ENCODE data around the gene EXOC6. TPM values are rescaled to one million over a fixed set of nuclear protein-coding genes. Genes with fewer than 3 reads are reported as not detected.

Gene EXOC6
- total and polyA plus RNA-seq, 4 experiments from 2014 or later = 4.3 to 11.4 (median 10.9) TPM

DNA sequence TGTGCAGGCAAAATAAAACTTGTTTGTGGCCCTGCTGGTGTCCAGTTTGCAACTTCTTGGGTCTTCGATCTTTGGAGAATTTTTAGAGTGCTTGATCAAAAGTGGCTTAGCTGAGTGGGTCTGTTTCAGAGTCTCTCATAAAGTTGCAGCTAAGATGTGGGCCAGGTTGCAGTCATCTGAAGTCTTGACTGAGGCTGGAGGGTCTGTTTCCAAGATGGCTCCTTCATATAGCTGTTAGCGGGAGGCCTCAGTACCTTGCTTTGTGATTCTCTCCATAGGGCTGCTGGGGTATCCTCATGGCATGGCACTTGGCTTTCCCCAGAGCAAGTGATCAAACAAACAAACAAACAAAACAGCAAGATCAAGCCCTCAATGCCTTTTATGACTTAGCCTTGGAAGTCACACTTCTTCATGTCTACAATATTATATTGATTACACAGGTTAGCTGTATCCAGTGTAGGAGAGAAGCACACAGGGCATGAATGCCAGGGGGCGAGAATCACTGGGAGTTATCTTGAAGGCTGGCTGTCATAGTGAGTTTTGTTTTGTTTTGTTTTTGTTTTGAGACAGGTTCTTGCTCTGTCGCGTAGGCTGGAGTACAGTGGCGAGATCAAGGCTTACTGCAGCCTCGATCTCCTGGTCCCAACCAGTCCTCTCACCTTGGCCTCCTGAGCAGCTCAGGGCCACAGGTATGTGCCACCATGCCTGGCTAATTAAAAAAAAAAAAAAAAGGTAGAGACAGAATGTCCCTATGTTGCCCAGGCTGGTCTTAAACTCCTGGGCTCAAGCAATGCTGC lies 235.6 kb downstream of the EXOC6 start:
- Mint-ChIP-seq H3K9me3 (peaks cover 0 to 2% (median 0%) of the 10 kb centered on the region in 8 donors), H3K27me3 (peaks cover 14 to 29% of the 10 kb centered on the region in 2 donors), H3K27ac (no peak overlapping the region), H3K4me1 (peaks cover 2 to 5% (median 3%) of the 10 kb centered on the region in 4 donors), H3K36me3 (no peaks in the 10 kb centered on the region), H3K4me3 (no peak overlapping the region)
- Histone ChIP-seq H3K27ac (ENCODE audit: low read depth, low read length) (no peak overlapping the region), H3K9me3 (ENCODE audit: control insufficient read depth in 1 of 2, low read length in 2 of 2) (no peaks in the 10 kb centered on the region), H3K27me3 (ENCODE audit: insufficient read depth, low read length) (no peaks in the 10 kb centered on the region), H3K4me3 (ENCODE audit: low read length in 2 of 2) (no peak overlapping the region), H3K4me1 (ENCODE audit: insufficient read depth, low read length) (no peaks in the 10 kb centered on the region), H3K36me3 (ENCODE audit: insufficient read depth, low read length) (no peaks in the 10 kb centered on the region)
- ChIA-PET POLR2A (ENCODE audit: partially characterized antibody) (no interaction called here), CTCF (ENCODE audit: partially characterized antibody) (interaction anchor here (1.0 kb wide), 1 partner anchor 267 kb away, joined by 4 read pairs; no protein-coding TSS in a partner anchor)
- no peak for DNase-seq
- intact Hi-C loops (cut with micrococcal nuclease) = no loop called here

DNA sequence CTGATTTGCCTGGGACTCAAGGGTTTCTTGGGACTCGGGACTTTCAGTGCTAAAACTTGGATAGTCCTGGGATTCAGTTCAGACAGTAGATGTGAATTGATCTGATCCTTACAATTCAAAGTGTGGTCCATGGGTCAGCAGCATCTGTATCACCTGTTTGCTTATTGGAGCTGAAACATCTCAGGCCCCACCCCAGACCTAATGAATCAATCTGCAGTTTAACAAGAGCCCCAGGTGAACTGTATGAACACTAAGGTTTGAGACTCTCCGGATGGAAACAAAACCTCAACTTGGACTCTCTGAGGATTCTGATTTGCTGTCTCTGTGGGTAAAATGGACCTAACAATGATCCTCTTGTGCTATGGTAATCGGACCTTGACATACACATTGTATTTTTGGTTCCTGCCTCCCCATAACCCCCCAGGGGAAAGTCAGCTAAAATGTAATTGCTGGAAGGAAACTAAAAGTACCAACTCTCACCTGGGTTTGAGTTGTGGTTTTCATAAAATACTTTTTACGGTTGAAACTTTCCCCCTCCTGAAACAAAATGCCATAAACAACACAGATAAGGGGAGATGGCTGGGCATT lies 237.0 kb downstream of the EXOC6 start:
- Mint-ChIP-seq H3K4me1 (peaks cover 0 to under 1% (median 0%) of the 10 kb centered on the region in 4 donors), H3K27me3 (peaks cover 8 to 21% of the 10 kb centered on the region in 2 donors), H3K9me3 (peaks cover 0 to 2% (median 0%) of the 10 kb centered on the region in 8 donors), H3K36me3 (no peaks in the 10 kb centered on the region), H3K27ac (no peak overlapping the region), H3K4me3 (no peak overlapping the region)
- DNase-seq = no peak
- no peaks in the 10 kb centered on the region for H3K4me1 ChIP-seq (ENCODE audit: insufficient read depth, low read length)
- intact Hi-C loops (cut with micrococcal nuclease) = no loop called here
- no peaks in the 10 kb centered on the region for H3K27me3 ChIP-seq (ENCODE audit: insufficient read depth, low read length)
- no peaks in the 10 kb centered on the region for H3K36me3 ChIP-seq (ENCODE audit: insufficient read depth, low read length)
- H3K4me3 ChIP-seq (ENCODE audit: low read length in 2 of 2) = no peak overlapping the region
- CTCF ChIA-PET (ENCODE audit: partially characterized antibody) = interaction anchor here (0.8 to 1.3 kb wide), 2 partner anchors 9 to 30 kb away, joined by 3 read pairs; no protein-coding TSS in a partner anchor
- no peak overlapping the region for H3K27ac ChIP-seq (ENCODE audit: low read depth, low read length)
- POLR2A ChIA-PET (ENCODE audit: partially characterized antibody) = no interaction called here
- H3K9me3 ChIP-seq (ENCODE audit: control insufficient read depth in 1 of 2, low read length in 2 of 2) = no peaks in the 10 kb centered on the region

DNA sequence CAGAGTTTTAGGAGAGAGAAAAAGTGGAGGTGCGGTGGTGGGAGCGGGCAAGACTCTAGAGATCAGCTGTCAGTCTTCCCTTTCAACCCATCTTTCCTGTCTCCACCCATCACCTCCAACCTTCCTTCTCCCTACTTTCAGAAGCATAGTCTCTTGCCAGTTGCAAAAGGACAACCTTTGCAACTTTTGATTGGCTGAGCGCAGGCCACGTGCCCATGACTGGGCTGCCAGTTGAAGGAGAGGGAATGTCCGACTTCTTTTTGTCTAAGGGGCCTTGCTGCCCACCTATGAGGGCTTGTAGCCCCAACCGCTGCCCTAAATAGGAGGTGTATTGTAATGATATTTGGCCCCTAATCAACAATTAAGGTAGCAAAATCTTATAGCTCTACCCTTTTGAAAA lies 238.0 kb downstream of the EXOC6 start:
- ChIA-PET CTCF (ENCODE audit: partially characterized antibody) (interaction anchor here (1.6 to 2.1 kb wide), 2 partner anchors 10 to 201 kb away, joined by 4 to 5 read pairs; no protein-coding TSS in a partner anchor), POLR2A (ENCODE audit: partially characterized antibody) (no interaction called here)
- Histone ChIP-seq H3K4me3 (ENCODE audit: low read length in 2 of 2) (no peak overlapping the region), H3K36me3 (ENCODE audit: insufficient read depth, low read length) (no peaks in the 10 kb centered on the region), H3K9me3 (ENCODE audit: control insufficient read depth in 1 of 2, low read length in 2 of 2) (no peaks in the 10 kb centered on the region), H3K4me1 (ENCODE audit: insufficient read depth, low read length) (no peaks in the 10 kb centered on the region), H3K27me3 (ENCODE audit: insufficient read depth, low read length) (no peaks in the 10 kb centered on the region), H3K27ac (ENCODE audit: low read depth, low read length) (no peak overlapping the region)
- no peak for DNase-seq
- H3K36me3 Mint-ChIP-seq = no peaks in the 10 kb centered on the region
- H3K27me3 Mint-ChIP-seq = peaks cover 7 to 19% of the 10 kb centered on the region in 2 donors
- peaks cover 0 to 2% (median 0%) of the 10 kb centered on the region in 8 donors for H3K9me3 Mint-ChIP-seq
- H3K4me3 Mint-ChIP-seq = no peak overlapping the region
- intact Hi-C loops (cut with micrococcal nuclease) = no loop called here
- no peaks in the 10 kb centered on the region for H3K4me1 Mint-ChIP-seq
- H3K27ac Mint-ChIP-seq = no peak overlapping the region

DNA sequence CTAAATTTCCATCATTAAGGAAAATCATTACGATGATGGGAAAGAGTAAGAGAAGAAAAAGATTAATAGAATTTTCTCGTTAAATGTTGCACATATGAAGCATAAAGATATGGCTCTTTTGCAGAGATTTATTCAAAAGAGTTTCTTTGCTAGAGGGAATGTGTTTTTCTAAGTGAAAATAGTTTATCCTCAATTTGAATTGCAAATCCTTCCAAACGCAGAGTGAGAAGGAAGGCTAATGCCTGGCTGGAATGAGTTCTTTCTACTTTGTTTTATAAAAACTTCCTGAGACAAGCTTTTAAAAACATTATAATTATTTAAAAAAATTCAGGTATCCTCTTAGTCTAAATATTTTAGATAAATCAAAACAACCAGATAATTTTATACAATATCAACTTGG lies 239.5 kb downstream of the EXOC6 start:
- Mint-ChIP-seq H3K27me3 (peaks cover 4 to 16% of the 10 kb centered on the region in 2 donors), H3K4me3 (no peak overlapping the region), H3K36me3 (no peaks in the 10 kb centered on the region), H3K9me3 (no peaks in the 10 kb centered on the region), H3K27ac (no peak overlapping the region), H3K4me1 (no peaks in the 10 kb centered on the region)
- H3K27me3 ChIP-seq (ENCODE audit: insufficient read depth, low read length) = no peaks in the 10 kb centered on the region
- POLR2A ChIA-PET (ENCODE audit: partially characterized antibody) = no interaction called here
- no peak overlapping the region for H3K27ac ChIP-seq (ENCODE audit: low read depth, low read length)
- no peaks in the 10 kb centered on the region for H3K36me3 ChIP-seq (ENCODE audit: insufficient read depth, low read length)
- H3K4me3 ChIP-seq (ENCODE audit: low read length in 2 of 2) = no peak overlapping the region
- DNase-seq = no peak
- CTCF ChIA-PET (ENCODE audit: partially characterized antibody) = interaction anchor here (0.9 to 2.1 kb wide), 3 partner anchors 9 to 394 kb away, joined by 3 to 4 read pairs (median 4); partner anchors contain the start of gene MYOF
- H3K4me1 ChIP-seq (ENCODE audit: insufficient read depth, low read length) = no peaks in the 10 kb centered on the region
- H3K9me3 ChIP-seq (ENCODE audit: control insufficient read depth in 1 of 2, low read length in 2 of 2) = no peaks in the 10 kb centered on the region
- intact Hi-C loops (cut with micrococcal nuclease) = no loop called here

DNA sequence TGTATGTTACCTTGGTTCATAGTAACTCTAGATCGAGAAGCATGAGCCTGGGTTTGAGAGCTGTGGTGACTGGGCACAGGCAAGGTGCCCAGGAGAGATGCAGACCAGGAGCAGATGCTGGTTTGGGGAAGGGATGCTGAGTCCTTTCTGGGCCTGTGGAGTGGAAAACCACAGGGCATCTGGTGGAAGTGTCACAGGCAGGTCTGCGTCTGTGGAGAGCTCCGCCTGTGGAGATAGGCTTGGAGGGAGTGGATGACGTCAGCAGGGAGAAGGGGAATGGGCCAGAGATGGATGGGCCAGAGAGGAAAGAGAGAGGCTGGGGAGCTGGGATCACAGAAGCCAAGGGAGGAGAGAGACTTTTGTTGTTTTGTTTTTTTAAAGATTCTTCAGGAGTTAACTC lies 240.1 kb downstream of the EXOC6 start:
- ChIA-PET POLR2A (ENCODE audit: partially characterized antibody) (no interaction called here), CTCF (ENCODE audit: partially characterized antibody) (interaction anchor here (0.9 kb wide), 1 partner anchor 393 kb away, joined by 3 read pairs; the partner anchor contains the start of gene MYOF)
- H3K36me3 ChIP-seq (ENCODE audit: insufficient read depth, low read length) = no peaks in the 10 kb centered on the region
- no peak overlapping the region for H3K27ac ChIP-seq (ENCODE audit: low read depth, low read length)
- no peaks in the 10 kb centered on the region for H3K9me3 Mint-ChIP-seq
- no peaks in the 10 kb centered on the region for H3K27me3 ChIP-seq (ENCODE audit: insufficient read depth, low read length)
- H3K36me3 Mint-ChIP-seq = no peaks in the 10 kb centered on the region
- no peaks in the 10 kb centered on the region for H3K4me1 ChIP-seq (ENCODE audit: insufficient read depth, low read length)
- H3K27ac Mint-ChIP-seq = no peak overlapping the region
- H3K27me3 Mint-ChIP-seq = peaks cover 6 to 13% of the 10 kb centered on the region in 2 donors
- no peak for DNase-seq
- H3K4me3 Mint-ChIP-seq = peak overlapping the region in 1 of 8 donors; percentile 38
- no peaks in the 10 kb centered on the region for H3K9me3 ChIP-seq (ENCODE audit: control insufficient read depth in 1 of 2, low read length in 2 of 2)
- intact Hi-C loops (cut with micrococcal nuclease) = no loop called here
- no peak overlapping the region for H3K4me3 ChIP-seq (ENCODE audit: low read length in 2 of 2)
- no peaks in the 10 kb centered on the region for H3K4me1 Mint-ChIP-seq

DNA sequence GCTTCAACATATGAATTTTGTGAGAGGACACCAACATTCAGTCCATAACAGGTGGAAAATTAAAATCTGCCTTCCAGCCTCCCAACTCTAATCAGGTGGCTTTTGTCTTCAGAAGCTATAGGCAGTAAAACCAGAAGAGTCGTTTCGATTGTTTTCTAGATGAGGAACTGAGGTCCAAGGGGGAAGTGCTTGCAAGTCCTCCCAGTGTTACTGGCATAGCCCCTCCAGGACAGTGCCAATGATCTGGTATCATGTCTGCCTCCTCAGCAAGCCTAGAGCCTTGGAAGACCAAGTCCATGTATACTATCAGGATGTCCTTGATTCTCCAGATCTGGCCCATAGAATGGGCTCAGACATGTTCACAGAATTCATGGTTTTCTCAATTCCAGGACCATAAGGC lies 242.3 kb downstream of the EXOC6 start:
- Histone ChIP-seq H3K27ac (ENCODE audit: low read depth, low read length) (no peak overlapping the region), H3K9me3 (ENCODE audit: control insufficient read depth in 1 of 2, low read length in 2 of 2) (no peaks in the 10 kb centered on the region), H3K36me3 (ENCODE audit: insufficient read depth, low read length) (no peaks in the 10 kb centered on the region), H3K27me3 (ENCODE audit: insufficient read depth, low read length) (no peaks in the 10 kb centered on the region), H3K4me1 (ENCODE audit: insufficient read depth, low read length) (no peaks in the 10 kb centered on the region), H3K4me3 (ENCODE audit: low read length in 2 of 2) (no peak overlapping the region)
- Mint-ChIP-seq H3K27me3 (peaks cover 6 to 13% of the 10 kb centered on the region in 2 donors), H3K4me3 (no peak overlapping the region), H3K9me3 (no peaks in the 10 kb centered on the region), H3K36me3 (no peaks in the 10 kb centered on the region), H3K4me1 (no peaks in the 10 kb centered on the region), H3K27ac (no peak overlapping the region)
- ChIA-PET POLR2A (ENCODE audit: partially characterized antibody) (no interaction called here), CTCF (ENCODE audit: partially characterized antibody) (no interaction called here)
- DNase-seq = no peak
- intact Hi-C loops (cut with micrococcal nuclease) = no loop called here

DNA sequence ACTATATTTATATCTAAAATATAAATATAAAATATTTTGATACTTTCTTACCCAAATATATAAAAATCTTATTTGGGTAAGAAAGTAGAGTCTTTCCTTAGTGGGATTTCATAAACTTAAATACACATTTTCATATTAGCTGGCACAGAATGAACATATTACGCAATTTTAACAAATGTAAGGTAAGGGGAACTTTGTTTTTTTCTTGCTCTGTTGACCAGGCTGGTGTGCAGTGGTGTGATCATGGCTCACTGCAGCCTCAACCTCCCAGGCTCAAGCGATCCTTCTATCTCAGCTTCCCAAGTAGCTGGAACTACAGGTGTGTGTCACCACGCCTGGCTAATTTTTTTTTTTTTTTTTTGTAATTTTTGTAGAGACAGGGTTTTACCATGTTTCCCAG lies 243.6 kb downstream of the EXOC6 start:
- CTCF ChIA-PET (ENCODE audit: partially characterized antibody) = interaction anchor here (0.7 kb wide), 1 partner anchor 313 kb away, joined by 3 read pairs; no protein-coding TSS in a partner anchor
- no peaks in the 10 kb centered on the region for H3K36me3 ChIP-seq (ENCODE audit: insufficient read depth, low read length)

More for the DNA sequence above, 243.6 kb downstream of the EXOC6 start:
- H3K4me1 ChIP-seq (ENCODE audit: insufficient read depth, low read length) = no peaks in the 10 kb centered on the region
- Mint-ChIP-seq H3K27ac (no peak overlapping the region), H3K4me1 (no peaks in the 10 kb centered on the region), H3K4me3 (no peak overlapping the region), H3K9me3 (no peaks in the 10 kb centered on the region), H3K27me3 (peaks cover 6 to 10% of the 10 kb centered on the region in 2 donors), H3K36me3 (no peaks in the 10 kb centered on the region)
- no peak overlapping the region for H3K27ac ChIP-seq (ENCODE audit: low read depth, low read length)
- H3K9me3 ChIP-seq (ENCODE audit: control insufficient read depth in 1 of 2, low read length in 2 of 2) = no peaks in the 10 kb centered on the region
- intact Hi-C loops (cut with micrococcal nuclease) = no loop called here
- no peak overlapping the region for H3K4me3 ChIP-seq (ENCODE audit: low read length in 2 of 2)
- H3K27me3 ChIP-seq (ENCODE audit: insufficient read depth, low read length) = no peaks in the 10 kb centered on the region
- DNase-seq = no peak
- POLR2A ChIA-PET (ENCODE audit: partially characterized antibody) = no interaction called here
